ENCODE results near the gene CRYGC. TPM values are rescaled to one million over a fixed set of nuclear protein-coding genes. Genes with fewer than 3 reads are reported as not detected.
"Not testable (repeated sequence)": the region's sequence is repeated elsewhere in the genome, so short reads cannot be mapped to it uniquely, and the experiment has no call there.

Gene CRYGC
- total and polyA plus RNA-seq, 2 donors (not counting 1 experiment from before 2014, with no cell fraction given) = not detected

DNA sequence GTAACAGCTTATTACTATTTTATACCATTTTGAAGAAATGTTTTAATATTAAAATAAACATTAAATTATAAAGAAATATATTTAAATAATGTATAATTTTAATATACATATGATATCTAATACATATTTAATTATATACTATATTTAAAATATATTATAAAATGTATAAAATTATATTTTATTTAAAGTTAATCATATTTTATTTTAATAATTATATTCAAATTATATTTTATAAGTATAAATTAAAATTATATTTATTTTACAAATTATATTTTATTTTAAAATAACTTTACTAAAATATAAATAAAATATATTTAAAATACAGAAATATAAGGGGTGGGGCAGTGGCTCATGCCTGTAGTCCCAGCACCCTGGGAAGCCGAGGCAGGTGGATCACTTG lies 7.4 kb downstream of the CRYGC start:
- no peak overlapping the region for H3K27ac Mint-ChIP-seq
- no peak overlapping the region for H3K27ac ChIP-seq (ENCODE audit: low read length in 2 of 2)
- H3K79me2 ChIP-seq (ENCODE audit: control insufficient read depth, insufficient read depth, low read length) = no peaks in the 10 kb centered on the region
- no peaks in the 10 kb centered on the region for H4K20me1 ChIP-seq (ENCODE audit: control insufficient read depth, insufficient read depth, low read length, poor library complexity, severe bottlenecking)
- ATAC-seq (ENCODE audit: low read depth) (no peak), DNase-seq (no peak)
- TF ChIP-seq EZH2 (IDR thresholded peaks at IDR 0.05; ENCODE audit: borderline replicate concordance, insufficient read depth, low read depth, low read length, poor library complexity, severe bottlenecking) = no peak
- TF ChIP-seq, protein P1, sequence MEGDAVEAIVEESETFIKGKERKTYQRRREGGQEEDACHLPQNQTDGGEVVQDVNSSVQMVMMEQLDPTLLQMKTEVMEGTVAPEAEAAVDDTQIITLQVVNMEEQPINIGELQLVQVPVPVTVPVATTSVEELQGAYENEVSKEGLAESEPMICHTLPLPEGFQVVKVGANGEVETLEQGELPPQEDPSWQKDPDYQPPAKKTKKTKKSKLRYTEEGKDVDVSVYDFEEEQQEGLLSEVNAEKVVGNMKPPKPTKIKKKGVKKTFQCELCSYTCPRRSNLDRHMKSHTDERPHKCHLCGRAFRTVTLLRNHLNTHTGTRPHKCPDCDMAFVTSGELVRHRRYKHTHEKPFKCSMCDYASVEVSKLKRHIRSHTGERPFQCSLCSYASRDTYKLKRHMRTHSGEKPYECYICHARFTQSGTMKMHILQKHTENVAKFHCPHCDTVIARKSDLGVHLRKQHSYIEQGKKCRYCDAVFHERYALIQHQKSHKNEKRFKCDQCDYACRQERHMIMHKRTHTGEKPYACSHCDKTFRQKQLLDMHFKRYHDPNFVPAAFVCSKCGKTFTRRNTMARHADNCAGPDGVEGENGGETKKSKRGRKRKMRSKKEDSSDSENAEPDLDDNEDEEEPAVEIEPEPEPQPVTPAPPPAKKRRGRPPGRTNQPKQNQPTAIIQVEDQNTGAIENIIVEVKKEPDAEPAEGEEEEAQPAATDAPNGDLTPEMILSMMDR (IDR thresholded peaks at IDR 0.05) = no peak
- no peaks in the 10 kb centered on the region for H3K9me3 ChIP-seq (ENCODE audit: control extremely low read depth in 1 of 3, control insufficient read depth in 2 of 3, insufficient read depth in 1 of 3, low read length in 2 of 3)
- intact Hi-C loops (cut with micrococcal nuclease) = no loop called here
- H3K4me3 ChIP-seq (ENCODE audit: control extremely low read depth in 1 of 5, extremely low read depth in 1 of 5, insufficient read depth in 1 of 5, low read depth in 2 of 5, low read length in 4 of 5) = no peak overlapping the region
- H3K9ac ChIP-seq (ENCODE audit: low read length) = no peak overlapping the region
- peaks cover 35% of the 10 kb centered on the region for H3K27me3 Mint-ChIP-seq
- no peak overlapping the region for H3K4me3 Mint-ChIP-seq
- peaks cover 0 to 8% of the 10 kb centered on the region in 2 donors for H3K4me1 ChIP-seq (ENCODE audit: control insufficient read depth in 2 of 2, insufficient read depth in 2 of 2, low read length in 2 of 2)
- CTCF ChIA-PET = no interaction called here
- H3K9me3 Mint-ChIP-seq (ENCODE audit: insufficient read depth) = no peaks in the 10 kb centered on the region
- H3K27me3 ChIP-seq (replicated peaks in 1 of 4; ENCODE audit: control extremely low read depth in 1 of 4, control insufficient read depth in 3 of 4, insufficient read depth in 4 of 4, low read length in 3 of 4) = peaks cover 0 to 16% (median 12%) of the 10 kb centered on the region in 4 experiments
- no peaks in the 10 kb centered on the region for H3K36me3 ChIP-seq (replicated peaks in 1 of 2; ENCODE audit: control extremely low read depth in 1 of 2, control insufficient read depth in 1 of 2, extremely low read depth in 1 of 2, insufficient read depth in 2 of 2, low read length in 1 of 2)
- H3K4me2 ChIP-seq (replicated peaks; ENCODE audit: low read depth, low read length, poor library complexity, severe bottlenecking) = no peak overlapping the region
- peaks cover 11% of the 10 kb centered on the region for H3K4me1 Mint-ChIP-seq
- H2AFZ ChIP-seq (ENCODE audit: insufficient read depth, low read depth, low read length, poor library complexity, severe bottlenecking) = no peak overlapping the region
- WGBS (ENCODE audit: insufficient coverage) = no CpG with 5 or more reads among the region's 1 CpG
- POLR2A ChIA-PET = no interaction called here

DNA sequence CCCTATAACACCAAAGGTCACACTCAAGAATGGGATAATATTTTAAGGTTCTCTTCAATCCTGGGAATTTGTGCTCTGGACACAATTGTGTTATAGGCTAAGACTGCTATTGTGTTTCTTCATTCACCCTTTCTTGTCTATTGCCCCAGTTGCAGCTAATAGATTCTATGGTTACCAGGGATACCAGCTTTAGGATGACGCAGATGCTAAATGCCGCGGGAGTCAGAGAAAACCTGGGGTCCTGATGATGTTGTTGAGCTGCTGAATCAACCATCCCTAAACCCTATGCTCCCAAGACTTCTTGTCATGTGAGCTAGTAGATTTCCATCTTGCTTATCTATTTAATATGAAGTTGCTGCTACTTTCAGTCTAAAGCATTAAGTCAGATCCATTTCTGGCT lies 10.7 kb downstream of the CRYGC start:
- H3K27ac Mint-ChIP-seq = no peak overlapping the region
- Histone ChIP-seq H3K27ac (ENCODE audit: low read length in 2 of 2) (no peak overlapping the region), H3K27me3 (replicated peaks in 1 of 4; ENCODE audit: control extremely low read depth in 1 of 4, control insufficient read depth in 3 of 4, insufficient read depth in 4 of 4, low read length in 3 of 4) (peaks cover 0 to 7% (median 3%) of the 10 kb centered on the region in 4 experiments), H3K9me3 (ENCODE audit: control extremely low read depth in 1 of 3, control insufficient read depth in 2 of 3, insufficient read depth in 1 of 3, low read length in 2 of 3) (no peaks in the 10 kb centered on the region), H3K4me2 (replicated peaks; ENCODE audit: low read depth, low read length, poor library complexity, severe bottlenecking) (no peak overlapping the region), H2AFZ (ENCODE audit: insufficient read depth, low read depth, low read length, poor library complexity, severe bottlenecking) (no peak overlapping the region), H3K4me3 (ENCODE audit: control extremely low read depth in 1 of 5, extremely low read depth in 1 of 5, insufficient read depth in 1 of 5, low read depth in 2 of 5, low read length in 4 of 5) (no peak overlapping the region), H3K79me2 (ENCODE audit: control insufficient read depth, insufficient read depth, low read length) (no peaks in the 10 kb centered on the region), H3K36me3 (replicated peaks in 1 of 2; ENCODE audit: control extremely low read depth in 1 of 2, control insufficient read depth in 1 of 2, extremely low read depth in 1 of 2, insufficient read depth in 2 of 2, low read length in 1 of 2) (no peaks in the 10 kb centered on the region), H4K20me1 (ENCODE audit: control insufficient read depth, insufficient read depth, low read length, poor library complexity, severe bottlenecking) (no peaks in the 10 kb centered on the region), H3K4me1 (ENCODE audit: control insufficient read depth in 2 of 2, insufficient read depth in 2 of 2, low read length in 2 of 2) (no peaks in the 10 kb centered on the region), H3K9ac (ENCODE audit: low read length) (no peak overlapping the region)
- ATAC-seq (ENCODE audit: low read depth) = no peak
- intact Hi-C loops (cut with micrococcal nuclease) = no loop called here
- TF ChIP-seq, protein P1 (IDR thresholded peaks at IDR 0.05) = no peak
- no peak for TF ChIP-seq EZH2 (IDR thresholded peaks at IDR 0.05; ENCODE audit: borderline replicate concordance, insufficient read depth, low read depth, low read length, poor library complexity, severe bottlenecking)
- peaks cover 3% of the 10 kb centered on the region for H3K4me1 Mint-ChIP-seq
- no peak for DNase-seq
- ChIA-PET CTCF (no interaction called here), POLR2A (no interaction called here)
- peaks cover 14% of the 10 kb centered on the region for H3K27me3 Mint-ChIP-seq
- 100% methylated on average over 1 of the region's 3 CpGs for WGBS (ENCODE audit: insufficient coverage)
- H3K9me3 Mint-ChIP-seq (ENCODE audit: insufficient read depth) = no peaks in the 10 kb centered on the region
- no peak overlapping the region for H3K4me3 Mint-ChIP-seq

DNA sequence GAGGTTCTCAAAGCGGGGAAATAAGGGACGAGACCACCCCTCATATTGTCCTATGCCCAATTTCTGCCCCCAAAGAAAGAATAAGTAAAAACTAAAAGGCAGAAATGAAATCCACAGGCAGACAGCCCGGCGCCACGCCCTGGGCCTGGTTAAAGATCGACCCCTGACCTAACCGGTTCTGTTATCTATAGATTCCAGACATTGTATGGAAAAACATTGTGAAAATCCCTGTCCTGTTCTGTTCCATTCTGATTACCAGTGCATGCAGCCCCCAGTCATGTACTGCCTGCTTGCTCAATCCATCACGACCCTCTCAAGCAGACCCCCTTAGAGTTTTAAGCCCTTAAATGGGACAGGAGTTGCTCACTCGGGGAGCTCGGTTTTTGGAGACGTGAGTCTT lies 12.2 kb downstream of the CRYGC start:
- CTCF ChIA-PET = interaction anchor here (0.6 kb wide), 1 partner anchor 1239 kb away, joined by 5 read pairs; no protein-coding TSS in a partner anchor
- H3K27me3 ChIP-seq (replicated peaks in 1 of 4; ENCODE audit: control extremely low read depth in 1 of 4, control insufficient read depth in 3 of 4, insufficient read depth in 4 of 4, low read length in 3 of 4); intact Hi-C loops (cut with micrococcal nuclease); POLR2A ChIA-PET; H3K36me3 ChIP-seq (replicated peaks in 1 of 2; ENCODE audit: control extremely low read depth in 1 of 2, control insufficient read depth in 1 of 2, extremely low read depth in 1 of 2, insufficient read depth in 2 of 2, low read length in 1 of 2); H3K79me2 ChIP-seq (ENCODE audit: control insufficient read depth, insufficient read depth, low read length); H3K4me1 Mint-ChIP-seq; H4K20me1 ChIP-seq (ENCODE audit: control insufficient read depth, insufficient read depth, low read length, poor library complexity, severe bottlenecking); DNase-seq; H3K4me2 ChIP-seq (replicated peaks; ENCODE audit: low read depth, low read length, poor library complexity, severe bottlenecking); H3K9ac ChIP-seq (ENCODE audit: low read length); H2AFZ ChIP-seq (ENCODE audit: insufficient read depth, low read depth, low read length, poor library complexity, severe bottlenecking); H3K9me3 ChIP-seq (ENCODE audit: control extremely low read depth in 1 of 3, control insufficient read depth in 2 of 3, insufficient read depth in 1 of 3, low read length in 2 of 3); H3K27ac ChIP-seq (ENCODE audit: low read length in 2 of 2); H3K4me3 Mint-ChIP-seq; H3K27ac Mint-ChIP-seq; H3K4me3 ChIP-seq (ENCODE audit: control extremely low read depth in 1 of 5, extremely low read depth in 1 of 5, insufficient read depth in 1 of 5, low read depth in 2 of 5, low read length in 4 of 5); H3K9me3 Mint-ChIP-seq (ENCODE audit: insufficient read depth); H3K4me1 ChIP-seq (ENCODE audit: control insufficient read depth in 2 of 2, insufficient read depth in 2 of 2, low read length in 2 of 2); ATAC-seq (ENCODE audit: low read depth): not testable (repeated sequence)
- peaks cover 12% of the 10 kb centered on the region for H3K27me3 Mint-ChIP-seq
- WGBS (ENCODE audit: insufficient coverage) = 98% methylated on average over 7 of the region's 11 CpGs
